ENCODE results near the gene XIRP1. TPM values are rescaled to one million over a fixed set of nuclear protein-coding genes. Genes with fewer than 3 reads are reported as not detected.

Gene XIRP1
- total RNA-seq, 2 experiments from 2014 or later = not detected

- TF ChIP-seq EZH2phosphoT487 (IDR thresholded peaks at IDR 0.05; ENCODE audit: borderline replicate concordance, low read depth, low read length) (no peak), CTCF (conservative IDR thresholded peaks at IDR 0.05; ENCODE audit: low read length) (no peak)
- Histone ChIP-seq H3K27ac (ENCODE audit: low read depth, low read length, poor library complexity, severe bottlenecking) (peak overlapping the region; percentile 90), H3K4me3 (ENCODE audit: low read depth, low read length, poor library complexity, severe bottlenecking) (peak overlapping the region; percentile 79), H3K4me1 (ENCODE audit: insufficient read depth, low read length, poor library complexity, severe bottlenecking) (peaks cover 67% of the 10 kb centered on the region), H3K36me3 (ENCODE audit: insufficient read depth, low read length) (peaks cover 6% of the 10 kb centered on the region), H2AFZ (ENCODE audit: low read length) (no peak overlapping the region), H3K9me3 (ENCODE audit: low read length) (no peaks in the 10 kb centered on the region), H3K79me2 (ENCODE audit: insufficient read depth, low read depth, low read length) (peaks cover 65% of the 10 kb centered on the region), H3K4me2 (ENCODE audit: low read length) (peak overlapping the region; percentile 92), H4K20me1 (ENCODE audit: insufficient read depth, low read length) (0 out of 2 replicates have a peak, but pooled peaks cover 6% of the 10 kb centered on the region), H3K9me2 (ENCODE audit: insufficient read depth, low read length) (no peaks in the 10 kb centered on the region)
- POLR2A ChIA-PET = interaction anchor here (0.6 to 1.1 kb wide), 3 partner anchors 22 to 76 kb away, joined by 3 to 9 read pairs (median 4); no protein-coding TSS in a partner anchor
- no TSS peak for BruUV-seq (replicated peaks)
- CTCF ChIA-PET (ENCODE audit: unreplicated experiment) = interaction anchor here (0.6 kb wide), 1 partner anchor 654 kb away, joined by 3 read pairs; no protein-coding TSS in a partner anchor
- no peak for DNase-seq (ENCODE audit: low spot score)
- intact Hi-C loops (cut with micrococcal nuclease; ENCODE audit: unreplicated experiment) = no loop called here
Observed at GRCh38 chr3:39150803-39151631, 41.4 kb downstream of the XIRP1 start.

- intact Hi-C loops (cut with micrococcal nuclease; ENCODE audit: unreplicated experiment) = no loop called here
- H3K36me3 ChIP-seq (ENCODE audit: insufficient read depth, low read length) = peaks cover 13% of the 10 kb centered on the region
- peak overlapping the region; percentile 79 for H3K4me3 ChIP-seq (ENCODE audit: low read depth, low read length, poor library complexity, severe bottlenecking)
- DNase-seq (ENCODE audit: low spot score) = no peak
- H4K20me1 ChIP-seq (ENCODE audit: insufficient read depth, low read length) = 0 out of 2 replicates have a peak, but pooled peaks cover 6% of the 10 kb centered on the region
- H2AFZ ChIP-seq (ENCODE audit: low read length) = no peak overlapping the region
- ChIA-PET CTCF (ENCODE audit: unreplicated experiment) (interaction anchor here (0.6 to 1.3 kb wide), 3 partner anchors 23 to 138 kb away, joined by 4 to 5 read pairs (median 5); no protein-coding TSS in a partner anchor), POLR2A (interaction anchor here (0.6 to 2.1 kb wide), 9 partner anchors 9 to 141 kb away, joined by 3 to 9 read pairs (median 4); partner anchors contain the start of genes GORASP1 and TTC21A)
- H3K4me2 ChIP-seq (ENCODE audit: low read length) = peak overlapping the region; percentile 92
- H3K9me2 ChIP-seq (ENCODE audit: insufficient read depth, low read length) = no peaks in the 10 kb centered on the region
- BruUV-seq (replicated peaks) = no TSS peak
- TF ChIP-seq CTCF (conservative IDR thresholded peaks at IDR 0.05; ENCODE audit: low read length) (peak; percentile 37; the same call in 1 of the 2 replicates), EZH2phosphoT487 (IDR thresholded peaks at IDR 0.05; ENCODE audit: borderline replicate concordance, low read depth, low read length) (no peak)
- peak overlapping the region; percentile 90 for H3K27ac ChIP-seq (ENCODE audit: low read depth, low read length, poor library complexity, severe bottlenecking)
- no peaks in the 10 kb centered on the region for H3K9me3 ChIP-seq (ENCODE audit: low read length)
- H3K4me1 ChIP-seq (ENCODE audit: insufficient read depth, low read length, poor library complexity, severe bottlenecking) = peaks cover 70% of the 10 kb centered on the region
- H3K79me2 ChIP-seq (ENCODE audit: insufficient read depth, low read depth, low read length) = peaks cover 71% of the 10 kb centered on the region
Observed at GRCh38 chr3:39150148-39150802, 42.1 kb downstream of the XIRP1 start.
